DMS53 (cell line): ENCODE measurements around the gene HIF1AN.
"Not testable (repeated sequence)": the region's sequence is repeated elsewhere in the genome, so short reads cannot be mapped to it uniquely, and the experiment has no call there.

Source experiments
- DNase-seq: peaks from one replicate; lab custom pipeline; 2025; lab: John Stamatoyannopoulos, UW

The HIF1AN gene

DNA sequence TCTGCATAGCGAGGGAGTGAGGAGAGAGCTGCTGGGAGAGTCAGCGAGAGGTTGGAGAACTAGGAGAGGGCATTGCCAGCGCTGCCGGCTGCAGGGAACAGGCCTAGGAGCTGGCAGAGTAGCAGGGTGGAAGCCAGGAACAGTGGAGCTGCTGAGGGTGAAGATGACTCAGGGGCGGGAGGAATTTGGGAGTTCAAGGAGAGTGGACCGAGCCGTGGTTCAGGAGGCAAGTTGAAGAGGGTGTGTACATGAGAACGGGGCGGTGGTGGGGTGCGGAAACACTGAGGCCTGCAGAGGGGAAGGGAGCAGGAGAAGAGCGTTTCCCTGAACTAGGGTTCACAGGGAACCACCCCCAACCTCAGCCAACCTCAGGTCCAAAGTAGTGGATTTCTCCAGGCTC, 31.5 kb downstream of the HIF1AN start:
- no peak for DNase-seq

DNA sequence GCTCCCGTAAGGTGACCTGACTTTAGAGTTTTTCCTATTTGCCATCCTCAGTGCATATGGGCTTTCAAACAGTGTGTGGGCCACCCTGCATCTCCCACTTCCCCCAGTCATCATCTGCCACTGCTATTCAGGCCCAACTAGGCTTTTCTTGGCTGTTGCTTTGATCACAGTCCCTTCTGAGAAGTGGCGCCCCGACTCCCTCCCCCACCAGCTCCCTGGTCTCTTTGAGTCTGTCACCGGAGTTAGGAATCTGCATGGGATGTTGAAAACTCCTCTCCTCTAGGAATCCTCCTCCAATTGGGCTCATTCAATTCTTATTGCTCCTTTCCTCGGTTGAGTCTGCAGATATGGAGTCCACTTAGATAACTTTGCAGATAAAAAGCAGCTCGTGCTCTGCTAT, 32.1 kb downstream of the HIF1AN start:
- no peak for DNase-seq

DNA sequence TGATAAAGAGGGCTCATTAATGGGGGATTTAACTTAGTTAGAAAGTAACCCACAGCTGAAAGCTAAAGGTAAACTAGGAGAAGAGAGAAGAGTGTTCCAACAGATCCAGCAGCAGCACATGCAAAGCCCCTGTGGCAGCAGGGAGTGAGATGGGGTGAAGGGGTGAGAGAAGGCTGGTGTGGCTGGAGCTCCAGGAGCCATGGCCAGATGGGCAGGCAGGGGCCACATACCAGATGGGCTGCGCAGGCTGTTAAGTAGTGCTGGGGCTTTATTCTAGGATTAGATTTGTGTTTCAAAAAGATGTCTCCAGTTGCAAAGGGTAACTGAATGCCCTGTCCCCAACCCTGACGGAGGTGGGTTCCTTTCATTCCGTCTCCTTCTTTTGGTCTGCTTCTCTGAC, 33.2 kb downstream of the HIF1AN start:
- no peak for DNase-seq

DNA sequence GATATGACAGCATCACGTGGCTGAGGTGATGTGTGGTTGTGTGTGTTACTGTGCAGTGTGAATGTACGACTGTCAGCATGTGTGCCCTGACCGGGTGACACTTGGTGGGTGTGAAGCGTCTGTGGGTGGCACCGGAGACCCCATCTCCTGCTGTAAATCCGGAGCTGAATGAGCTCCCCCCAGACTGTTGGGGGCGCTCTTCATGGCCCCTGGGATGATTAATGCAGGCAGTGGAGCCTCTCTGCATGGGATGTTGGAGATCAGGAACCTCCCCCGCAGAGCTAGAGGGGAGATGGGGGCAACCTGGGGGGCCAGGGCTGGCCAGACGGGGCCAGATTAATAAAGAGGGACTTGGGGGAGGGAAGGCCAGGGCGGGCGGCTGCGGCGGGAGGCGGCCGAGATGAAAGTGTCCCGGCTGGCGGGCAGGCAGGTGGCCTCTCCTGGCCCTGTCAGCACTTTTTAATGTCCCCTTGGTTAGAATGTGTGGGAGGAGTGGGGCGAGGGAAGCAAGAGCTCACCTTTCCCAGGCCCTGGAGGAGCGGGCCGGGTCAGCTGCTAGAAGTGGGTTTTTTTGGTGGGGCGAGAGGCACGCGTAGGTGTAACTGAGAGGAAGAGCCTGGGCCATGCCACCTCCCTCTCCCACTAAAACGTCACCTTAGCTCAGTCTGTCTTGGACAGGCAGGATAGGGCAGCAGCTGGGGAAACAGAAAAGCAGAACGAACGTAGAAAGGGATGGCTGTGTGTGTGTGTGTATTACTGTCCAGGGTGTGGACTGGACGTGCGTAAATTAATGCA, 34.1 kb downstream of the HIF1AN start:
- peak; percentile 27 for DNase-seq

DNA sequence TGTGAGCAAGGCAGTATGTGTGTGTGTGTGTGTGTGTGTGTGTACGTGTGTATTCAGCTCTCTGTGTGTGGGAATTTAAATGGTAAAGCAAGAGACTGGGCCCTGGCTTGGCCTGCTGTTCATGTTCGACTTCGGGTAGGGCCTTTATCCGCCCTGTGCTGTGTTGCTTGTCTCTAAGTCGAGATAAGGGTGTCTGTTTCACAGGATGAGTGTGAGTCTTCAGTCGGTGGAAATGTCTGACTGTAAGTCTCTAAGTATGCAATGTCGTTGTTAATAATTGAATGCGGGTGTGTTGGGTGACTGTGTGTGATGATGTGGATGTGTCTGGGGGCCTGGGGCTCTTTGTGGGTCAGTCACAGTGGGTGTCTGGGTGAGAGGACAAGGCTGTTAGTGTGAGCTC, 34.8 kb downstream of the HIF1AN start:
- DNase-seq: no peak

DNA sequence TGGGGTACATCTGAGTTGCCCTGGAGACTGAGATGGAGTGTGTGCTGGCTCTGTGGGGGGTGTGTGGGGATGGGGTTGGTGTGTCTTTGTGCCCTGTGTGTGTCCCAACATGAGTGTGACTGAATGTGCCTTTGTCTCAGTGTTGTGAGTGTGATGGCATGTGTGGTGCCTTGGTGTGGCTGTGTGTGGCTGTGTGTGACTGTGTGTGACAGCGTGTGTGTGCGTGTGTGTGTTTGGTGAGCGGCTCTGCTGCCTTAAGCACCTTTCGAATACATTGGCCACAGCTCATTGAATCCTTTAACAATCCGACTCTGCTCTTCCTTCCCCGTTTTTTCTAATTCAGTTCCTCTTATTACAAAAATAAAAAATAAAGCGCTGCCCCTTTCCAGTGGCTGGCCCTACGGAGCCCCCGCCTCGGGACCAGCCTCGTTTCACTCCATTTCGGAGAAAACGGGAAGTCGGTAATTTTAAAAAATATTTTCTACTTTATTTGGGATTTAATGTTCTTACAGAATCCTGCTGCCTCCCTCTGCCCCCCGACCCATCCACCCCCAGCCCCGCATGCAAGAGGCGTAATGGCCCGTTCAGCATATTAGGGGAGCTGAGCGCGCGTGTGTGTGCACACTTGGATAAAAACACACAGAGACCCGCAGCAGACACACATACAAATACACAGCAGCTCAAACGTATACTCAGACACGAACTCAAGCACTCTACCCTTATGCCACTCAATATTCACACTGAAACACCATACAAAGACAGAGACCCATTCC, 35.5 kb downstream of the HIF1AN start:
- no peak for DNase-seq

DNA sequence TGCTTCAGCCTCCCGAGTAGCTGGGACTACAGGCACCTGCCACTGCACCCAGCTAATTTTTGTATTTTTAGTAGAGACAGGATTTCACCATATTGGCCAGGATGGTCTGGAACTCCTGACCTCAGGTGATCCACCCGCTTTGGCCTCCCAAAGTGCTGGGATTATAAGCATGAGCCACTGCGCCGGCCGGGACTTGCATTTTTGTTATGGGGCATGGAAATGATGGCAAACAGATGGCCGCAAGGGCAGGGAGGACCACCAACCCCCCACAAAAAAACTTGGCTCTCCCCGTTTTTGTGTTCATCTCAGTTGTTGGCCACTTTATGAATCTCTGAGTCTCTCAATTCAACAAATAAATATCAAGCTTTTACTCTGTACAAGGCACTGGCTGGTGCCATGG, 39.4 kb downstream of the HIF1AN start:
- DNase-seq: not testable (repeated sequence)

DNA sequence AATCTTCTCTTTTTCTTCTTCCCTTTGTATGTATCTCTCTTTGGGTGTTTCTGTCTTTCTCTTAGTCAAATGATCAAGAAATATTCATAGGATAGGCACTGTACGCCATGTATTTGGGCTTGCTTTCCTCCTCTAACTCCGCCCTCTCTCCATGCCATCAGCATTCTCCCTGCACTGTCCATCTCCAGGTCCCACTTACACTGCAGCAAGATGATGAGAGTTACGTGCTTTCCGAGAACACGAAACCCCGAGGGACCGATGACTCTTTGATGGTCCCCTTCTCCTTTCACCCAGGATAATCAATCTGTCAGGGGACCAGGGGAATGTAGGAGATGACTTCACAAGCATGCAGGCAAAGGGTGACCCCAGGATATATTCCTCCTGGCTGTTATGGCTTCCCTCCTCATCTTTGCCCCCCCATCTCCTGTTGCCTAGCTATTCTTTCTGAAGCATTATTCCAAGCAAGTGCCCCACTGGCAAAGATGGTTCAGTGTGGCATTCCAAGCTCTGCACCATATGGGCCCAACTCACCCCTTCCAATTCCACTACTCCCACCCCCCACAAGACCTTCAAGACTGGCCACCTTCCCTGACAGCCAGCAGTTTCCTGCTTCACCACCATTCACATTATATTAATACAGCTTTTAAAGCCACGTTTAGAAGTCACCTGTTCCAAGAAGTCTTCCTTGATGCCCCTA, 40.0 kb downstream of the HIF1AN start:
- DNase-seq: no peak

DNA sequence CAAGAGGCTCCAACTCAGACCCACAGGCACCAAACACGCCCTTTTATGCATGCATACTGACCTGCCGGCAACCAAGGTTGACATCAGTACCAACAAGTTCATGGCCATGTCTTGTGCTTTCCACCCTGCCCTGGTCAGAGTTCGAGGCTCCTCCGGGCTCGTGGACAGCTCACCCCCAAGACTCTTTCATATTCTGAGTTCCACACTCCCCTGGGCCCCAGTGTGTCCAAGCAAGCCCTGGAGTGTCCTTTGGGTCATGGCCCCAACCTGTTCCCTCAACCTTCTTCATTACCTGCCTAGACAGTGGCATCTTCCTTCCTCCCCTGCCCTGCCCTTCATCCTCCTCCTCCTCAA, 40.5 kb downstream of the HIF1AN start:
- no peak for DNase-seq

DNA sequence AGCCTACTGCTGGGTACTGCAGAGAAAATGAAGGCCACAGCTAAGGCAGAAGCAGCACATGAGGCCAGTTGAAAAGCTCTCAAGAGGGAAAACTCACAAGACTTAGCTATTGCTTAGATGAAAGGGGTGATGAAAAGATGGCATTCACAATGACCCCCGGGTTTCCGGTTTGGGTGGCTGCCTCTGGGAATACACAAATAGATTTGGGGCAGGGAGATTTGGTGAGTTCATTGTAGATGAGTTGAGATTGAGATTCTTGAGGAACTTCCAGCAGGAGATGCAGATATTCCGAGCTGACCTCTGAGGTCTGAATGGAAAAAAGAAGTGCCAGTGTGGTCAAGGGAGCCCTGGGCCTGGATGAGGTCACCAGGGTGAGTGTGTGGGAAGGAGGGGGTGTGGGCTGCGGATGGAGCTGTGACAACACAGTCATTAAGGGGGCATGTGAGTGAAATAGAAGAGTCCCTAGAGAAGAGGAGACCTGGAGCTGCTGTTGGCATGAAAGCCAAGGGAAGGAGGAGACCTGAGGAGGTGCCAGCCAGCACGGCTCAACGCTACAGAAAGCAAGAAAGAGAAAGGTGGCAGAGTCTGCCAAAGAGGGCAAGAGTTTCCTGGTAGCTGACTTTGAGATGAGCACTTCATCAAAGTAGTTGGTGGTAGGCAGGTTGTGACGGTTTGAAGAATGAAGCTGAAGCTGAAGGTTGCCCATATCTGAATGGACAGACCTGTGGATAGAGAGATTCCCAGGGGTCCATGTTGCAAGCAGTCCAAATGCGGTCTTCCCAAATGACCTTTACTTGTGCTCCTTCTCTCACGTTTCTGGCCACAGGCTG, 43.7 kb downstream of the HIF1AN start:
- no peak for DNase-seq

DNA sequence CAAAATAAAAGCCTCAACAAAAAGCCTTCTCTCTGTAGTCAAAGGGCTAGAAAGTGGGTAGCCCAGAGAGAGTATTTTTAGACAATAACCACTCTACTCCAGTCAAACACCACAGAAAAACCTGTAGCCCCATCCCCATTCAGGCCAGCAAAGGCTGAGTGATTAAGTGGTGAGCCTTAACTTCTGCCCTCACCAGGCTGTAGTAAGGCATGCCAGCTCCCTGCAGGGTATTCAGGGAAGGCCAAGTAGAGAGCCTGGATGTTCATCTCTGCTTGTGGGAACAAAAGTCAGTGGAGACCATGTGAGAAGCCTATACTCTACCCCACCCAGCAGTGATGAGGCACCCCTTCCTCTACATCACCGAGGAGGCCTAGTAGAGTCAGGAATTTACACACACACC, 51.2 kb downstream of the HIF1AN start:
- no peak for DNase-seq

DNA sequence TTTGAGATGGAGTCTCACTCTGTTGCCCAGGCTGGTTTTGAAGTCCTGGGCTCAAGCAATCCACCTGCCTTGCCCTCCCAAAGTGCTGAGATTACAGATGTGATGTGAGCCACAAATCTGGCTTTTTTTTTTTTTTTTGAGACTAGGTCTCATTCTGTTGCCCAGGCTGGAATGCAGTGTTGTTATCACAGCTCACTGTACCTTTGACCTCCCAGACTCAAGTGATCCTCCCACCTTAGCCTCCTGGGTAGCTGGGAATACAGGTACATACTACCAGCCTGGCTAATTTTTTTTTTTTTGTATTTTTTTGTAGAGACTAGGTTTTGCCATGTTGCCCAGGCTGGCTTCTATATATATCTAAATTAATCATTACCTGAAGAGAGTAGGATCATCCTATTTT, 62.4 kb downstream of the HIF1AN start:
- DNase-seq: no peak

DNA sequence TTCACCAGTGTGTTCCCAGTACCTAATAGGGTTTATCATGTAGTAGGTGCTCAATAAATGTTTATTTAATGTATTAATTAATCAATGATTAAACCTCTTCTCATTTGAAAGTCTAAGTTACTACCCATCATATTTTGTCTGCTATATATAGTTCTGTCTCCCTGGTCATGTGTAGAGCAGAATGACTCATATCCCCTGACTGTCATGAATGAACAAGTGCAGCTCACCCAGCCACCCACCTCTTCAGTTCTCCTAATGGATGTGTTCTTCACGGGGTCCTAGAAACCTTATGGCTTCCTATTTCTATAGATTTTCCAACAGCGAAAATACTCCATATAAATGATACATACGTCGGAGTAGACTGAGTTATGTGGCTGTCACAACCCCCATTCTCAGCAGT, 64.5 kb downstream of the HIF1AN start:
- DNase-seq: no peak

DNA sequence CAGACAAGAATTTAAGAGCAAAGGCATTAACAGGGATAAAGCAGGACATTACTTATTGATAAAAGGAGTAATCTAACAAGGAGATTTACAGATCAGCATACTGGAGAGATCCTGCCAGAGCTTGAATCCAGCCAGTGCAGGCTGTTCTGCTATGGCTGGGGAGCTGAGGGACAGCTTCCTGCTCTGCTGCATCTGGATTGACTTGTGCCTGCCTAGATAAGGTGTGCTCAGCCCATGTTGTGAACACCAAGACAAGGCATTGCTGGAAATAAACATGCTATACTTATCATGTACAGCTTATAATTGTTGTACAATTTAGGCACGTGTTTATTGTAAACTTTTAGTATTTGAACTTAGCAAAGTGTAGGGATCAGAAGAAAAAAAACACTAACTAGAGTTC, 71.7 kb downstream of the HIF1AN start:
- DNase-seq: no peak
